SK-N-SH (cell line): ENCODE data around the gene SLC6A8. TPM values are rescaled to one million over a fixed set of nuclear protein-coding genes. Genes with fewer than 3 reads are reported as not detected.

Source experiments
- CTCF ChIA-PET: fragments of 300-600, 350-600 bp; formaldehyde crosslinking; extraction: SDS; loops from one replicate; lab custom pipeline; 2021; lab: Yijun Ruan, JAX
- POLR2A ChIA-PET: fragments of 350-600 bp; sonication (Branson Sonifier 250); formaldehyde crosslinking; extraction: SDS; loops from one replicate; lab custom pipeline; 2020; ENCODE audit warnings: antibody characterized with exemption, inconsistent platforms; lab: Yijun Ruan, JAX
- DNase-seq: peaks from one replicate; pipeline ENCODE4 v3.0.0; 2012
- H2AFZ ChIP-seq: fragments of 200-600 bp; sonication (generic); 2 replicates; pipeline ENCODE4 v1.8.1; 2016; ENCODE audit warnings: antibody characterized with exemption, mild to moderate bottlenecking, low read depth
- H3F3A ChIP-seq: fragments of 200-600 bp; sonication (generic); replicated peaks from 2 replicates; pipeline ENCODE3; 2016; ENCODE audit warnings: antibody characterized with exemption, mild to moderate bottlenecking; ENCODE audit not compliant: insufficient read depth
- H3K27ac ChIP-seq, 2 experiments: fragments of 200-500 bp in 1 of 2; fragments of 200-600 bp in 1 of 2; sonication (Bioruptor generic) in 1 of 2; sonication (generic), shearing (Covaris generic) in 1 of 2; 2 replicates each; pipeline versions ENCODE4 v1.5.1 to v1.6.1; 2014 to 2016; ENCODE audit warnings: low read depth in 2 of 2, inconsistent platforms in 1 of 2, low read length in 1 of 2, mild to moderate bottlenecking in 1 of 2, mixed read lengths in 1 of 2
- H3K27me3 ChIP-seq: fragments of 200-600 bp; sonication (generic), shearing (Covaris generic); 2 replicates; pipeline ENCODE4 v1.6.1; 2016; ENCODE audit warnings: mixed run types; ENCODE audit not compliant: insufficient read depth
- H3K36me3 ChIP-seq, 2 experiments: fragments of 200-500 bp in 1 of 2; fragments of 200-600 bp in 1 of 2; sonication (Bioruptor generic) in 1 of 2; sonication (generic) in 1 of 2; replicated peaks in 1 of 2; 2 replicates each; pipeline versions ENCODE3 to v1.5.1; 2014 to 2016; ENCODE audit warnings: low read length in 1 of 2, mild to moderate bottlenecking in 1 of 2; ENCODE audit not compliant: insufficient read depth in 2 of 2, control insufficient read depth in 1 of 2
- H3K4me1 ChIP-seq, 2 experiments: fragments of 200-500 bp in 1 of 2; fragments of 200-600 bp in 1 of 2; sonication (Bioruptor generic) in 1 of 2; sonication (generic), shearing (Covaris generic) in 1 of 2; 2 replicates each; pipeline versions ENCODE4 v1.5.1 to v1.6.1; 2014 to 2016; ENCODE audit warnings: low read depth in 1 of 2, low read length in 1 of 2, mixed run types in 1 of 2; ENCODE audit not compliant: insufficient read depth in 2 of 2, control insufficient read depth in 1 of 2
- H3K4me2 ChIP-seq: fragments of 200-600 bp; sonication (generic), shearing (Covaris generic); 2 replicates; pipeline ENCODE4 v1.6.1; 2017; ENCODE audit warnings: mixed run types
- H3K4me3 ChIP-seq, 2 experiments: fragments of 200-500 bp in 1 of 2; fragments of 200-600 bp in 1 of 2; sonication (Bioruptor generic) in 1 of 2; sonication (generic), shearing (Covaris generic) in 1 of 2; 2 replicates each; pipeline versions ENCODE4 v1.5.1 to v1.8.1; 2014 to 2016; ENCODE audit warnings: low read depth in 2 of 2, inconsistent platforms in 1 of 2, low read length in 1 of 2, mild to moderate bottlenecking in 1 of 2, mixed read lengths in 1 of 2, moderate library complexity in 1 of 2
- H3K79me2 ChIP-seq: fragments of 200-600 bp; sonication (generic); 2 replicates; pipeline ENCODE4 v1.8.1; 2017; ENCODE audit warnings: mild to moderate bottlenecking; ENCODE audit not compliant: insufficient read depth
- H3K9ac ChIP-seq: fragments of 200-600 bp; sonication (generic); 2 replicates; pipeline ENCODE4 v1.6.1; 2017; ENCODE audit warnings: mixed run types
- H3K9me2 ChIP-seq: fragments of 200-600 bp; sonication (generic); 2 replicates; pipeline ENCODE4 v1.6.1; 2017; ENCODE audit warnings: mixed run types
- H3K9me3 ChIP-seq: fragments of 200-600 bp; sonication (generic); 2 replicates; pipeline ENCODE4 v1.6.1; 2017; ENCODE audit warnings: mixed run types, mild to moderate bottlenecking, moderate library complexity
- H4K20me1 ChIP-seq: fragments of 200-600 bp; sonication (generic); 2 replicates; pipeline ENCODE4 v1.6.1; 2017; ENCODE audit warnings: mild to moderate bottlenecking, mixed run types; ENCODE audit not compliant: insufficient read depth
- CTCF ChIP-seq: fragments of 200-600 bp; sonication (generic); IDR thresholded peaks from 2 replicates; pipeline ENCODE4 v1.6.1; 2017; ENCODE audit warnings: antibody characterized with exemption, mild to moderate bottlenecking, moderate library complexity
- EZH2phosphoT487 ChIP-seq: fragments of 200-600 bp; sonication (generic); IDR thresholded peaks from 2 replicates; pipeline ENCODE4 v1.6.1; 2017; ENCODE audit warnings: low read depth, mixed run types, mild to moderate bottlenecking, antibody characterized with exemption, moderate library complexity, borderline replicate concordance
- FOSL2 ChIP-seq: IDR thresholded peaks from 2 replicates; pipeline ENCODE4 v1.4.0; 2012; ENCODE audit warnings: low read depth, mild to moderate bottlenecking, moderate library complexity, borderline replicate concordance
- FOXM1 ChIP-seq: IDR thresholded peaks from 2 replicates; pipeline ENCODE4 v1.4.0; 2012; ENCODE audit warnings: low read depth, mild to moderate bottlenecking
- GABPA ChIP-seq: IDR thresholded peaks from 2 replicates; pipeline ENCODE4 v1.4.0; 2012; ENCODE audit warnings: low read depth, mild to moderate bottlenecking
- NFIC ChIP-seq: IDR thresholded peaks from 2 replicates; pipeline ENCODE4 v1.4.0; 2012; ENCODE audit warnings: borderline replicate concordance
- RCOR1 ChIP-seq: fragments of 150-350 bp; IDR thresholded peaks from 2 replicates; pipeline ENCODE4 v1.6.1; 2017; ENCODE audit warnings: antibody characterized with exemption, low read length
- REST ChIP-seq: IDR thresholded peaks from 2 replicates; pipeline ENCODE4 v1.6.1; 2012; ENCODE audit warnings: mild to moderate bottlenecking, low read depth, low read length, moderate library complexity
- TAF1 ChIP-seq: IDR thresholded peaks from 2 replicates; pipeline ENCODE4 v1.6.1; 2012; ENCODE audit warnings: low read depth, mild to moderate bottlenecking, low read length, moderate library complexity, borderline replicate concordance
- TCF12 ChIP-seq: IDR thresholded peaks from 2 replicates; pipeline ENCODE4 v1.4.0; 2012
- TEAD4 ChIP-seq: IDR thresholded peaks from 2 replicates; pipeline ENCODE4 v1.4.0; 2012; ENCODE audit warnings: mild to moderate bottlenecking, borderline replicate concordance; ENCODE audit not compliant: insufficient read depth
- USF1 ChIP-seq: IDR thresholded peaks from 2 replicates; pipeline ENCODE4 v1.4.0; 2012; ENCODE audit warnings: low read depth, borderline replicate concordance
- USF2 ChIP-seq: fragments of 150-350 bp; IDR thresholded peaks from 2 replicates; pipeline ENCODE4 v1.6.1; 2017; ENCODE audit warnings: antibody characterized with exemption, low read length, low read depth, borderline replicate concordance
- YY1 ChIP-seq: IDR thresholded peaks from 2 replicates; pipeline ENCODE4 v1.4.0; 2012; ENCODE audit warnings: low read depth, mild to moderate bottlenecking
- WGBS: methylation state at CpG from one replicate; pipeline ENCODE4 v1.1.6; 2017; ENCODE audit warnings: low lambda C conversion rate; 5-methylcytosine and 5-hydroxymethylcytosine counted together
- polyA plus RNA-seq, 3 experiments: library from polyadenylated mRNA; depleted of rRNA; stranded (reverse); fragments of >200 nt; gene quantifications; 2 replicates each; pipeline ENCODE4 v1.2.3, GENCODE V29; 2012

The SLC6A8 gene
- polyA plus RNA-seq, 1 of the 3 experiments (the other 2 are of a cell fraction): 30.8 TPM

GRCh38 chrX:153640045-153640686, 47.6 kb upstream of the SLC6A8 start (continued):
- no peak for TF ChIP-seq REST
- no peak for TF ChIP-seq FOXM1

GRCh38 chrX:153640736-153641575, 46.8 kb upstream of the SLC6A8 start:
- TF ChIP-seq YY1 (no peak), FOXM1 (no peak), REST (no peak), TAF1 (no peak), TCF12 (no peak), TEAD4 (no peak), EZH2phosphoT487 (no peak), USF2 (no peak), CTCF (no peak), RCOR1 (no peak), NFIC (no peak), GABPA (no peak), FOSL2 (no peak), USF1 (no peak)
- 55% methylated on average over 24 of the region's 26 CpGs for WGBS

More at GRCh38 chrX:153640736-153641575, 46.8 kb upstream of the SLC6A8 start:
- no peaks in the 10 kb centered on the region for H3K79me2 ChIP-seq
- CTCF ChIA-PET: interaction anchor here (0.6 to 1.9 kb wide), 10 partner anchors 13 to 699 kb away, joined by 3 to 11 read pairs (median 4); no protein-coding TSS in a partner anchor
- H3K9me3 ChIP-seq: no peaks in the 10 kb centered on the region
- H3K4me1 ChIP-seq: peaks cover 0 to 22% of the 10 kb centered on the region in 2 experiments; a peak in 1 of 4 replicates
- H3K4me3 ChIP-seq: no peak overlapping the region
- H3K9ac ChIP-seq: no peak overlapping the region
- H4K20me1 ChIP-seq: no peaks in the 10 kb centered on the region
- no peaks in the 10 kb centered on the region for H3K9me2 ChIP-seq
- DNase-seq: peak; percentile 25
- no peaks in the 10 kb centered on the region for H3K36me3 ChIP-seq
- POLR2A ChIA-PET: no interaction called here
- peaks cover 61% of the 10 kb centered on the region for H3K27me3 ChIP-seq
- no peak overlapping the region for H3K27ac ChIP-seq
- no peak overlapping the region for H2AFZ ChIP-seq
- no peak overlapping the region for H3K4me2 ChIP-seq
- no peaks in the 10 kb centered on the region for H3F3A ChIP-seq
